Measurements from ENCODE around the gene METTL27. TPM values are rescaled to one million over a fixed set of nuclear protein-coding genes. Genes with fewer than 3 reads are reported as not detected.

Gene METTL27
- total and polyA plus RNA-seq, 2 of the 8 experiments (the other 6 are each of a cell fraction or from before 2014, with no cell fraction given): 6.2 to 12.0 TPM

- no peak overlapping the region for H3K23ac ChIP-seq (ENCODE audit: insufficient read length)
- no peak overlapping the region for H3K27ac ChIP-seq (ENCODE audit: low read depth, low read length)
- H2BK120ac ChIP-seq (replicated peaks; ENCODE audit: low read depth, low read length): no peak overlapping the region
- no peak overlapping the region for H3K4me2 ChIP-seq (ENCODE audit: insufficient read depth in 1 of 2, low read depth in 2 of 2, low read length in 2 of 2)
- no peak overlapping the region for H3K14ac ChIP-seq (ENCODE audit: insufficient read length)
- FAIRE-seq (no peak), DNase-seq (ENCODE audit: low read depth in 1 of 2, low spot score in 2 of 2) (no peak)
- peaks cover 0 to 4% of the 10 kb centered on the region in 2 experiments; a peak in 1 of 4 replicates for H3K9me3 ChIP-seq (ENCODE audit: insufficient read depth in 2 of 2, low read depth in 1 of 2, low read length in 1 of 2)
- H3K56ac ChIP-seq (replicated peaks; ENCODE audit: insufficient read length, low read depth, low read length): no peak overlapping the region
- no peak overlapping the region for H4K91ac ChIP-seq (replicated peaks; ENCODE audit: insufficient read length, low read length)
- 91% methylated on average over 1 of the region's 1 CpG; no CpG with 5 or more reads in 1 of the 2 experiments for WGBS, 2 experiments (ENCODE audit: extremely low coverage in 1 of 2, insufficient coverage in 1 of 2, insufficient read length in 1 of 2, insufficient replicate concordance in 2 of 2, low coverage in 1 of 2, low lambda C conversion rate in 2 of 2, missing lambda C conversion rate in 1 of 2)
- no peak overlapping the region for H3K18ac ChIP-seq (ENCODE audit: extremely low read depth, low read length)
- ChIA-PET POLR2A (ENCODE audit: partially characterized antibody) (interaction anchor here (1.3 to 2.1 kb wide), 2 partner anchors 16 to 52 kb away, joined by 3 to 7 read pairs; partner anchors contain the start of gene CLDN3), CTCF (ENCODE audit: partially characterized antibody) (interaction anchor here (1.4 kb wide), 1 partner anchor 25 kb away, joined by 4 read pairs; no protein-coding TSS in a partner anchor)
- H2BK5ac ChIP-seq (ENCODE audit: low read depth, low read length): no peak overlapping the region
- H2BK15ac ChIP-seq (ENCODE audit: low read length): no peak overlapping the region
- H3K36me3 ChIP-seq (ENCODE audit: control insufficient read depth in 2 of 4, insufficient read depth in 4 of 4, low read length in 3 of 4): no peaks in the 10 kb centered on the region
- H3K23me2 ChIP-seq (ENCODE audit: low read depth, low read length): no peaks in the 10 kb centered on the region
- H3K4me1 ChIP-seq (replicated peaks in 1 of 4; ENCODE audit: control insufficient read depth in 3 of 4, insufficient read depth in 4 of 4, low read length in 3 of 4): no peaks in the 10 kb centered on the region
- H3K4ac ChIP-seq (replicated peaks; ENCODE audit: insufficient read length, low read depth, low read length): no peak overlapping the region
- no peak overlapping the region for H3K4me3 ChIP-seq (ENCODE audit: extremely low read depth in 1 of 4, insufficient read depth in 2 of 4, low read depth in 3 of 4, low read length in 4 of 4)
- H4K5ac ChIP-seq (ENCODE audit: insufficient read length, low read depth, low read length): no peak overlapping the region
- no peaks in the 10 kb centered on the region for H3K79me1 ChIP-seq (ENCODE audit: low read depth, low read length)
- no peak overlapping the region for H3K9ac ChIP-seq (replicated peaks in 1 of 4; ENCODE audit: extremely low read depth in 1 of 4, low read depth in 3 of 4, low read length in 3 of 4)
- H3K79me2 ChIP-seq (ENCODE audit: control insufficient read depth in 1 of 2, insufficient read depth in 2 of 2, low read length in 2 of 2): no peaks in the 10 kb centered on the region
- no peak overlapping the region for H4K8ac ChIP-seq (ENCODE audit: extremely low read depth, insufficient read depth, low read length)
- H3K27me3 ChIP-seq (replicated peaks in 1 of 4; ENCODE audit: control insufficient read depth in 3 of 4, extremely low read depth in 1 of 4, insufficient read depth in 3 of 4, low read length in 3 of 4): no peaks in the 10 kb centered on the region
- no peak overlapping the region for H2BK20ac ChIP-seq (ENCODE audit: low read length)
- H2BK12ac ChIP-seq (ENCODE audit: low read depth, low read length): no peak overlapping the region
- H2AK5ac ChIP-seq (ENCODE audit: low read depth, low read length): no peak overlapping the region
- no peaks in the 10 kb centered on the region for H4K20me1 ChIP-seq (replicated peaks in 1 of 2; ENCODE audit: control insufficient read depth in 1 of 2, insufficient read depth in 2 of 2, low read length in 2 of 2)
- no peak overlapping the region for H2AFZ ChIP-seq (ENCODE audit: low read length)
- TF ChIP-seq NANOG (IDR thresholded peaks at IDR 0.05; ENCODE audit: insufficient read depth, low read depth, low read length, poor library complexity, severe bottlenecking): no peak
These were observed 55.7 kb downstream of the METTL27 start for GRCh38 chr7:73786588-73786987.

Measured in H1 (cell line).